Neuronal stem cell (in vitro differentiated cells): Measurements from ENCODE around the gene E2F2.

Experiments used
- DNase-seq: peaks from one replicate; pipeline ENCODE4 v3.0.0-alpha.2; 2013; ENCODE audit warnings: low spot score
- H2AFZ ChIP-seq: one replicate; pipeline ENCODE4 v1.6.1; 2013; ENCODE audit warnings: mild to moderate bottlenecking, low read length, inconsistent platforms
- H2AK5ac ChIP-seq: 2 replicates; pipeline ENCODE4 v1.6.1; 2013; ENCODE audit warnings: low read depth, mild to moderate bottlenecking, inconsistent platforms, low read length, moderate library complexity, mixed read lengths
- H2BK120ac ChIP-seq: 2 replicates; pipeline ENCODE4 v1.6.1; 2013; ENCODE audit warnings: low read depth, mild to moderate bottlenecking, inconsistent platforms, low read length, moderate library complexity, mixed read lengths
- H2BK12ac ChIP-seq: one replicate; pipeline ENCODE4 v1.6.1; 2013; ENCODE audit warnings: low read length, inconsistent platforms
- H2BK15ac ChIP-seq: 2 replicates; pipeline ENCODE4 v1.6.1; 2013; ENCODE audit warnings: mild to moderate bottlenecking, low read length, inconsistent platforms, mixed read lengths
- H2BK5ac ChIP-seq: one replicate; pipeline ENCODE4 v1.6.1; 2013; ENCODE audit warnings: inconsistent platforms, mild to moderate bottlenecking, low read length, moderate library complexity
- H3K14ac ChIP-seq: one replicate; pipeline ENCODE4 v1.6.1; 2013; ENCODE audit warnings: low read length, inconsistent platforms
- H3K18ac ChIP-seq: 2 replicates; pipeline ENCODE4 v1.6.1; 2013; ENCODE audit warnings: low read length, inconsistent platforms
- H3K23ac ChIP-seq: 2 replicates; pipeline ENCODE4 v1.6.1; 2013; ENCODE audit warnings: low read depth, mild to moderate bottlenecking, mixed read lengths, low read length, inconsistent platforms; ENCODE audit not compliant: poor library complexity
- H3K27ac ChIP-seq: replicated peaks from 3 replicates; pipeline ENCODE4 v1.5.1; 2013; ENCODE audit warnings: low read length, inconsistent platforms
- H3K27me3 ChIP-seq, 3 experiments: 2 replicates each; pipeline ENCODE4 v1.6.1; 2013; ENCODE audit warnings: low read length in 3 of 3, mild to moderate bottlenecking in 2 of 3, inconsistent platforms in 1 of 3, low read depth in 1 of 3, mixed read lengths in 1 of 3, moderate library complexity in 1 of 3; ENCODE audit not compliant: control insufficient read depth in 3 of 3, insufficient read depth in 3 of 3
- H3K36me3 ChIP-seq, 2 donors: replicated peaks in 1 of 2; 2 replicates each; pipeline ENCODE4 v1.6.1; 2013; ENCODE audit warnings: low read length in 2 of 2; ENCODE audit not compliant: control insufficient read depth in 2 of 2, insufficient read depth in 2 of 2
- H3K4ac ChIP-seq: 2 replicates; pipeline ENCODE4 v1.6.1; 2013; ENCODE audit warnings: inconsistent platforms, mild to moderate bottlenecking, low read length, moderate library complexity
- H3K4me1 ChIP-seq, 2 donors: 1 replicate in 1 of 2; 2 replicates in 1 of 2; pipeline ENCODE4 v1.6.1; 2013; ENCODE audit warnings: low read length in 2 of 2, low read depth in 1 of 2; ENCODE audit not compliant: control insufficient read depth in 2 of 2, insufficient read depth in 1 of 2
- H3K4me2 ChIP-seq: one replicate; pipeline ENCODE4 v1.6.1; 2013; ENCODE audit warnings: mild to moderate bottlenecking, low read length, inconsistent platforms; ENCODE audit not compliant: insufficient read depth, poor library complexity, severe bottlenecking
- H3K4me3 ChIP-seq, 2 donors: 2 replicates each; pipeline ENCODE4 v1.5.1; 2013; ENCODE audit warnings: low read length in 2 of 2, mild to moderate bottlenecking in 2 of 2, inconsistent platforms in 1 of 2, moderate library complexity in 1 of 2
- H3K79me1 ChIP-seq: one replicate; pipeline ENCODE4 v1.6.1; 2013; ENCODE audit warnings: low read depth, mild to moderate bottlenecking, inconsistent platforms, low read length, moderate library complexity
- H3K9ac ChIP-seq: one replicate; pipeline ENCODE4 v1.6.1; 2013; ENCODE audit warnings: mild to moderate bottlenecking, low read depth, low read length, inconsistent platforms; ENCODE audit not compliant: poor library complexity
- H3K9me3 ChIP-seq, 2 donors: replicated peaks in 1 of 2; 2 replicates each; pipeline versions ENCODE3 to v1.6.1; 2013; ENCODE audit warnings: low read length in 2 of 2, mild to moderate bottlenecking in 2 of 2, inconsistent platforms in 1 of 2, low read depth in 1 of 2, mixed read lengths in 1 of 2, moderate library complexity in 1 of 2; ENCODE audit not compliant: control insufficient read depth in 2 of 2, insufficient read depth in 1 of 2
- H4K8ac ChIP-seq: one replicate; pipeline ENCODE4 v1.6.1; 2013; ENCODE audit warnings: low read depth, mild to moderate bottlenecking, inconsistent platforms, low read length, moderate library complexity
- H4K91ac ChIP-seq: one replicate; pipeline ENCODE4 v1.6.1; 2013; ENCODE audit warnings: low read length, low read depth, mild to moderate bottlenecking, inconsistent platforms; ENCODE audit not compliant: poor library complexity
- WGBS, 2 donors: extraction: QIAGEN DNeasy Blood & Tissue Kit; methylation state at CpG; one replicate each; pipeline ENCODE4 v1.1.7; 2013; ENCODE audit warnings: missing lambda C conversion rate in 2 of 2, mixed read lengths in 1 of 2; ENCODE audit not compliant: insufficient read length in 2 of 2, insufficient replicate concordance in 1 of 2; ENCODE audit errors: extremely low coverage in 2 of 2; 5-methylcytosine and 5-hydroxymethylcytosine counted together

The E2F2 gene

GRCh38 chr1:23466423-23466989, 64.5 kb downstream of the E2F2 start:
- no peak overlapping the region for H3K27ac ChIP-seq
- no peak overlapping the region for H3K18ac ChIP-seq
- no peak for DNase-seq
- no peak overlapping the region for H4K91ac ChIP-seq
- no peak overlapping the region for H3K4me3 ChIP-seq
- H2BK12ac ChIP-seq, result no peak overlapping the region
- no peak overlapping the region for H3K23ac ChIP-seq
- H3K36me3 ChIP-seq, result peaks cover 0 to 24% of the 10 kb centered on the region in 2 donors
- H3K4me1 ChIP-seq, result peaks cover 0 to 4% of the 10 kb centered on the region in 2 donors
- no CpG with 5 or more reads among the region's 3 CpGs for WGBS, 2 donors
- H4K8ac ChIP-seq, result no peak overlapping the region
- H3K79me1 ChIP-seq, result no peaks in the 10 kb centered on the region
- no peak overlapping the region for H3K14ac ChIP-seq
- no peak overlapping the region for H3K4me2 ChIP-seq
- H2AK5ac ChIP-seq, result no peak overlapping the region
- no peak overlapping the region for H2BK5ac ChIP-seq
- H2BK15ac ChIP-seq, result no peak overlapping the region
- H2BK120ac ChIP-seq, result no peak overlapping the region
- H3K9ac ChIP-seq, result no peak overlapping the region
- H3K27me3 ChIP-seq, result no peaks in the 10 kb centered on the region
- H2AFZ ChIP-seq, result no peak overlapping the region
- peaks cover 0 to 3% of the 10 kb centered on the region in 2 donors for H3K9me3 ChIP-seq
- no peak overlapping the region for H3K4ac ChIP-seq

GRCh38 chr1:23463286-23463685, 67.7 kb downstream of the E2F2 start:
- Histone ChIP-seq H3K4me3 (no peak overlapping the region), H2AFZ (no peak overlapping the region), H3K27ac (no peak overlapping the region), H2BK5ac (no peak overlapping the region), H2BK120ac (no peak overlapping the region), H2AK5ac (no peak overlapping the region), H3K4me1 (no peaks in the 10 kb centered on the region), H3K14ac (no peak overlapping the region), H3K18ac (no peak overlapping the region), H3K27me3 (no peaks in the 10 kb centered on the region), H3K9ac (no peak overlapping the region), H2BK15ac (no peak overlapping the region), H3K23ac (no peak overlapping the region), H3K36me3 (peaks cover 0 to 36% of the 10 kb centered on the region in 2 donors), H4K8ac (no peak overlapping the region), H2BK12ac (no peak overlapping the region), H3K4me2 (no peak overlapping the region), H3K4ac (no peak overlapping the region), H4K91ac (no peak overlapping the region), H3K79me1 (no peaks in the 10 kb centered on the region), H3K9me3 (peaks cover 0 to 3% of the 10 kb centered on the region in 2 donors)
- no peak for DNase-seq
- WGBS, 2 donors, result no CpG with 5 or more reads among the region's 3 CpGs

- Histone ChIP-seq H3K27me3 (no peaks in the 10 kb centered on the region), H2BK5ac (no peak overlapping the region), H3K14ac (no peak overlapping the region), H3K4me2 (no peak overlapping the region), H2BK12ac (no peak overlapping the region), H3K4me1 (no peaks in the 10 kb centered on the region), H2BK15ac (no peak overlapping the region), H3K27ac (no peak overlapping the region), H3K9ac (no peak overlapping the region), H2AFZ (no peak overlapping the region), H2BK120ac (no peak overlapping the region), H3K36me3 (peaks cover 0 to 36% of the 10 kb centered on the region in 2 donors), H3K23ac (no peak overlapping the region), H4K91ac (no peak overlapping the region), H3K4ac (no peak overlapping the region), H3K9me3 (peaks cover 0 to 3% of the 10 kb centered on the region in 2 donors), H3K4me3 (no peak overlapping the region), H4K8ac (no peak overlapping the region), H3K79me1 (no peaks in the 10 kb centered on the region), H2AK5ac (no peak overlapping the region), H3K18ac (no peak overlapping the region)
- no CpG with 5 or more reads among the region's 2 CpGs for WGBS, 2 donors
- DNase-seq, result no peak
Measured at GRCh38 chr1:23462766-23463165, 68.3 kb downstream of the E2F2 start.

GRCh38 chr1:23461050-23461449, 70.0 kb downstream of the E2F2 start:
- Histone ChIP-seq H2BK12ac (no peak overlapping the region), H3K4me2 (no peak overlapping the region), H3K14ac (no peak overlapping the region), H4K8ac (no peak overlapping the region), H3K4ac (no peak overlapping the region), H3K9me3 (peaks cover 0 to 3% of the 10 kb centered on the region in 2 donors), H2BK120ac (no peak overlapping the region), H3K4me1 (no peaks in the 10 kb centered on the region), H2BK15ac (no peak overlapping the region), H3K79me1 (no peaks in the 10 kb centered on the region), H4K91ac (no peak overlapping the region), H3K27ac (no peak overlapping the region), H2AFZ (no peak overlapping the region), H2AK5ac (no peak overlapping the region), H3K36me3 (peaks cover 0 to 53% of the 10 kb centered on the region in 2 donors), H2BK5ac (no peak overlapping the region), H3K27me3 (no peaks in the 10 kb centered on the region), H3K18ac (no peak overlapping the region), H3K23ac (no peak overlapping the region), H3K4me3 (no peak overlapping the region), H3K9ac (no peak overlapping the region)
- DNase-seq, result no peak
- WGBS, 2 donors, result no CpG with 5 or more reads among the region's 3 CpGs
